Astrocyte (in vitro differentiated cells and primary cell): ENCODE measurements around the gene ABLIM2. TPM values are rescaled to one million over a fixed set of nuclear protein-coding genes. Genes with fewer than 3 reads are reported as not detected.

Experiments
- DNase-seq: peaks from one replicate; pipeline ENCODE4 v3.0.0-alpha.2; 2010; ENCODE audit warnings: low read depth
- FAIRE-seq: peaks from 2 replicates; lab custom pipeline; 2011; peaks lifted over from hg19 to GRCh38; lab: Jason Lieb, UNC
- H2AFZ ChIP-seq: 2 replicates; pipeline ENCODE4 v1.6.0; 2012; ENCODE audit warnings: low read depth, low read length, inconsistent platforms
- H3K27ac ChIP-seq: 2 replicates; pipeline ENCODE4 v1.5.1; 2011; ENCODE audit warnings: low read depth, low read length, inconsistent platforms
- H3K27me3 ChIP-seq: 2 replicates; pipeline ENCODE4 v1.6.0; 2011; ENCODE audit warnings: low read length, inconsistent platforms; ENCODE audit not compliant: insufficient read depth
- H3K36me3 ChIP-seq: 2 replicates; pipeline ENCODE4 v1.5.1; 2011; ENCODE audit warnings: low read length, inconsistent platforms; ENCODE audit not compliant: insufficient read depth
- H3K4me1 ChIP-seq: 2 replicates; pipeline ENCODE4 v1.5.1; 2011; ENCODE audit warnings: low read length, inconsistent platforms; ENCODE audit not compliant: insufficient read depth
- H3K4me2 ChIP-seq: 2 replicates; pipeline ENCODE4 v1.6.0; 2012; ENCODE audit warnings: low read length, inconsistent platforms
- H3K4me3 ChIP-seq: 2 replicates; pipeline ENCODE4 v1.5.1; 2011; ENCODE audit warnings: low read depth, mild to moderate bottlenecking, low read length, inconsistent platforms; ENCODE audit not compliant: insufficient read depth
- H3K79me2 ChIP-seq: 2 replicates; pipeline ENCODE4 v1.6.0; 2012; ENCODE audit warnings: mild to moderate bottlenecking, low read length, inconsistent platforms; ENCODE audit not compliant: insufficient read depth
- H3K9ac ChIP-seq: 2 replicates; pipeline ENCODE4 v1.6.0; 2012; ENCODE audit warnings: mild to moderate bottlenecking, low read length, inconsistent platforms
- H3K9me3 ChIP-seq: 2 replicates; pipeline ENCODE4 v1.5.1; 2012; ENCODE audit warnings: low read depth, mild to moderate bottlenecking, low read length, inconsistent platforms; ENCODE audit not compliant: insufficient read depth
- H4K20me1 ChIP-seq: 2 replicates; pipeline ENCODE4 v1.6.0; 2012; ENCODE audit warnings: low read length, inconsistent platforms; ENCODE audit not compliant: insufficient read depth
- H3K27ac Mint-ChIP-seq: one replicate; pipeline ENCODE4 v1.8.0; 2021; ENCODE audit warnings: mild to moderate bottlenecking, mixed read lengths; ENCODE audit not compliant: unreplicated experiment
- H3K27me3 Mint-ChIP-seq: one replicate; pipeline ENCODE4 v1.8.0; 2021; ENCODE audit warnings: low read depth, mixed read lengths; ENCODE audit not compliant: unreplicated experiment
- H3K36me3 Mint-ChIP-seq: one replicate; pipeline ENCODE4 v1.8.0; 2021; ENCODE audit warnings: low read depth, mixed read lengths; ENCODE audit not compliant: unreplicated experiment
- H3K4me1 Mint-ChIP-seq: one replicate; pipeline ENCODE4 v1.8.0; 2021; ENCODE audit warnings: low read depth, mixed read lengths; ENCODE audit not compliant: unreplicated experiment
- H3K4me3 Mint-ChIP-seq: one replicate; pipeline ENCODE4 v1.8.0; 2021; ENCODE audit warnings: mild to moderate bottlenecking, moderate library complexity, mixed read lengths; ENCODE audit not compliant: unreplicated experiment
- H3K9me3 Mint-ChIP-seq: one replicate; pipeline ENCODE4 v1.8.0; 2021; ENCODE audit warnings: mild to moderate bottlenecking, mixed read lengths; ENCODE audit not compliant: unreplicated experiment
- EZH2 ChIP-seq: IDR thresholded peaks from 2 replicates; pipeline ENCODE4 v1.6.1; 2012; ENCODE audit warnings: mild to moderate bottlenecking, low read length, inconsistent platforms; ENCODE audit not compliant: insufficient read depth
- total RNA-seq: library from RNA; stranded (reverse); gene quantifications from 2 replicates; pipeline ENCODE4 v1.2.1, GENCODE V29; 2021
- TF ChIP-seq, protein P1 (sequence below): IDR thresholded peaks from 2 replicates; pipeline ENCODE4 v1.5.1; 2011; ENCODE audit warnings: low read depth, mild to moderate bottlenecking, inconsistent platforms, low read length, moderate library complexity; ENCODE audit not compliant: insufficient read depth

ABLIM2 gene
- total RNA-seq, 1 donor from 2014 or later, result 0.50 TPM

GRCh38 chr4:8040607-8041006 lies 118.0 kb downstream of the ABLIM2 start:
- Histone ChIP-seq H4K20me1 (peaks cover 15% of the 10 kb centered on the region), H3K36me3 (no peaks in the 10 kb centered on the region), H3K79me2 (no peaks in the 10 kb centered on the region), H3K4me2 (no peak overlapping the region), H3K27me3 (peaks cover 50% of the 10 kb centered on the region), H3K9me3 (no peaks in the 10 kb centered on the region), H3K9ac (no peak overlapping the region), H3K27ac (no peak overlapping the region), H3K4me3 (no peak overlapping the region), H3K4me1 (peaks cover 6% of the 10 kb centered on the region), H2AFZ (no peak overlapping the region)
- TF ChIP-seq, protein P1, sequence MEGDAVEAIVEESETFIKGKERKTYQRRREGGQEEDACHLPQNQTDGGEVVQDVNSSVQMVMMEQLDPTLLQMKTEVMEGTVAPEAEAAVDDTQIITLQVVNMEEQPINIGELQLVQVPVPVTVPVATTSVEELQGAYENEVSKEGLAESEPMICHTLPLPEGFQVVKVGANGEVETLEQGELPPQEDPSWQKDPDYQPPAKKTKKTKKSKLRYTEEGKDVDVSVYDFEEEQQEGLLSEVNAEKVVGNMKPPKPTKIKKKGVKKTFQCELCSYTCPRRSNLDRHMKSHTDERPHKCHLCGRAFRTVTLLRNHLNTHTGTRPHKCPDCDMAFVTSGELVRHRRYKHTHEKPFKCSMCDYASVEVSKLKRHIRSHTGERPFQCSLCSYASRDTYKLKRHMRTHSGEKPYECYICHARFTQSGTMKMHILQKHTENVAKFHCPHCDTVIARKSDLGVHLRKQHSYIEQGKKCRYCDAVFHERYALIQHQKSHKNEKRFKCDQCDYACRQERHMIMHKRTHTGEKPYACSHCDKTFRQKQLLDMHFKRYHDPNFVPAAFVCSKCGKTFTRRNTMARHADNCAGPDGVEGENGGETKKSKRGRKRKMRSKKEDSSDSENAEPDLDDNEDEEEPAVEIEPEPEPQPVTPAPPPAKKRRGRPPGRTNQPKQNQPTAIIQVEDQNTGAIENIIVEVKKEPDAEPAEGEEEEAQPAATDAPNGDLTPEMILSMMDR, result no peak
- TF ChIP-seq EZH2, result no peak
- Mint-ChIP-seq H3K9me3 (no peaks in the 10 kb centered on the region), H3K27ac (no peak overlapping the region), H3K4me3 (no peak overlapping the region), H3K27me3 (peaks cover 66% of the 10 kb centered on the region), H3K4me1 (peaks cover 3% of the 10 kb centered on the region), H3K36me3 (peaks cover 3% of the 10 kb centered on the region)
- FAIRE-seq (no peak), DNase-seq (no peak)

- Mint-ChIP-seq H3K36me3 (peaks cover 3% of the 10 kb centered on the region), H3K9me3 (no peaks in the 10 kb centered on the region), H3K4me1 (peaks cover 8% of the 10 kb centered on the region), H3K27ac (no peak overlapping the region), H3K27me3 (peaks cover 67% of the 10 kb centered on the region), H3K4me3 (no peak overlapping the region)
- H3K79me2 ChIP-seq, result no peaks in the 10 kb centered on the region
- no peaks in the 10 kb centered on the region for H3K9me3 ChIP-seq
- no peak for DNase-seq
- FAIRE-seq, result no peak
- H4K20me1 ChIP-seq, result peaks cover 21% of the 10 kb centered on the region
- peaks cover 12% of the 10 kb centered on the region for H3K4me1 ChIP-seq
- H2AFZ ChIP-seq, result no peak overlapping the region
- H3K4me2 ChIP-seq, result no peak overlapping the region
- H3K27me3 ChIP-seq, result peaks cover 47% of the 10 kb centered on the region
- no peak for TF ChIP-seq EZH2
- TF ChIP-seq, protein P1, result no peak
- H3K9ac ChIP-seq, result no peak overlapping the region
- no peaks in the 10 kb centered on the region for H3K36me3 ChIP-seq
- no peak overlapping the region for H3K4me3 ChIP-seq
- H3K27ac ChIP-seq, result no peak overlapping the region
These were observed 118.8 kb downstream of the ABLIM2 start for GRCh38 chr4:8039853-8040252.

- FAIRE-seq (no peak), DNase-seq (no peak)
- H3K9me3 Mint-ChIP-seq, result no peaks in the 10 kb centered on the region
- H3K27ac ChIP-seq, result no peak overlapping the region
- H3K36me3 ChIP-seq, result no peaks in the 10 kb centered on the region
- H3K4me2 ChIP-seq, result no peak overlapping the region
- H3K9me3 ChIP-seq, result no peaks in the 10 kb centered on the region
- H3K4me1 Mint-ChIP-seq, result peaks cover 8% of the 10 kb centered on the region
- no peak overlapping the region for H3K4me3 Mint-ChIP-seq
- H3K27me3 ChIP-seq, result peaks cover 43% of the 10 kb centered on the region
- no peak overlapping the region for H3K9ac ChIP-seq
- H3K4me3 ChIP-seq, result no peak overlapping the region
- H2AFZ ChIP-seq, result no peak overlapping the region
- peaks cover 21% of the 10 kb centered on the region for H4K20me1 ChIP-seq
- H3K27ac Mint-ChIP-seq, result no peak overlapping the region
- no peaks in the 10 kb centered on the region for H3K79me2 ChIP-seq
- TF ChIP-seq EZH2, result no peak
- TF ChIP-seq, protein P1, result no peak
- peaks cover 63% of the 10 kb centered on the region for H3K27me3 Mint-ChIP-seq
- peaks cover 3% of the 10 kb centered on the region for H3K36me3 Mint-ChIP-seq
- peaks cover 12% of the 10 kb centered on the region for H3K4me1 ChIP-seq
These were observed 119.3 kb downstream of the ABLIM2 start for GRCh38 chr4:8039290-8039689.
